HG03520 (cell line): ENCODE data around the gene FAM13B.

Experiments
- ATAC-seq: cut with Tn5 transposase; IDR thresholded peaks from one replicate; pipeline ENCODE4 v1.9.1; 2021; ENCODE audit warnings: mild to moderate bottlenecking, moderate library complexity; ENCODE audit not compliant: unreplicated experiment

FAM13B gene

DNA sequence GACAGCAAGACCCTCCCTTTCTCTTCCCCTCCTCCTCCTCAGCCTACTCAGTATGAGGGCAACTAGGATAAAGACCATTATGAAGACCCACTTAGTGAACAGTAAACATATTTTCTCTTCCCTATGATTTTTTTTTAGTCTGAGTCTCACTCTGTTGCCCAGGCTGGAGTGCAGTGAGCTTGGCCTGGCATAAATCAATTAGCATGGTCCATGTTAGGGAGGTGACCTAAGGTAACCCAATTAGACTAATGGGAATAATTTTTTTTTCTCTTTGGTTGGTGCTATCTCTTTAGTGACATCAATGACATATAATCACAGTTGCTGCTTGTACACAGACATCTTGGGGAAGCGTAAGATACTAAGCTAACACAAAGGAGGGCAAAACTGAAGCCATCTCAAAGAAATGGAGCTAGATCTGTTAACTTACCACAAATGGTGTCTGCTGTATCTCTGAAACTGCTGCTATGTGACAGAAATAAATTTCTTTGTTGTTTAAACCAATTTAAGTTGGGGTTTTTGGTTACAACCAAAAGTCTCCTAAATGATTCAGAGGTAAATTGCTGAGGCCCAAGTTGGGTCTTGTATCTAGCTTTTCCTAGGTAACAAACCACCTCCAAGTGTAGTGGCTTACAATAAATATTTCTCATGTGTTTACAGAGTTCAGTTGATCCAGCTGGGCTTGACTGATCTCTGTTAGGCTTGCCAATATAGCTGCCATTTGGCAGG lies 130.3 kb downstream of the FAM13B start:
- no peak for ATAC-seq

DNA sequence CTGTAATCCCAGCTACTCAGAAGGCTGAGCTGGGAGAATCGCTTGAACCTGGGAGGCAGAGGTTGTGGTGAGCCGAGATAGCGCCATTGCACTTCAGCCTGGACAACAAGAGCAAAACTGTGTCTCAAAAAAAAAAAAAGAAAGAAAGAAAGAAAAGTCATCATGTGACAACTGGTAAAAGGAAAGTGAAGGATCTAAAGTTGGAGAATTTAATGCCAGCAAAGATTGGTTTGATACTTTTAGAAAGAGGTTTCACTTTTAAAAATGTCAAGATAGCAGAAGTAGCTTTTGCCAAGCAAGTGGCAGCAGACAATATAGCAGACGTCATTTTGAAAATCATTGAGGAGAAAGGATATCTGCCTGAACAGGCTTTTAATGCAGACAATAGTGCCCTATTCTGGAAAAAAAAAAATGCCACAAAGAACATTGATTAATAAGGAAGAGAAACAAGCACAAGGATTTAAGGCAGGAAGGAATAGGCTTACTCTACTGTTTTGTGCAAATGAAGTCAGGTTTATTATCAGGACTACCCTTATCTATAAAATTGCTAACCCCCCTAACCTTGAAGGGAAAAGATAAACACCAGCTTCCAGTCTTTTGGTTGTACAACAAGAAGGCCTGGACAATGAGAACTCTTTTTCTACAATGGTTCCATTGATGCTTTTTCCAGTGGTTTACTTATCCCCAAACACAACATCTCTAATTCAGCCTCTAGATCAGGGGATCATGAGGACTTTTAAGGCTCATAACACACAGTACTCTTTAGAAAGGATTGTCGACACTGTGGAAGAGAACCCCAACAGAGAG lies 131.7 kb downstream of the FAM13B start:
- no peak for ATAC-seq

DNA sequence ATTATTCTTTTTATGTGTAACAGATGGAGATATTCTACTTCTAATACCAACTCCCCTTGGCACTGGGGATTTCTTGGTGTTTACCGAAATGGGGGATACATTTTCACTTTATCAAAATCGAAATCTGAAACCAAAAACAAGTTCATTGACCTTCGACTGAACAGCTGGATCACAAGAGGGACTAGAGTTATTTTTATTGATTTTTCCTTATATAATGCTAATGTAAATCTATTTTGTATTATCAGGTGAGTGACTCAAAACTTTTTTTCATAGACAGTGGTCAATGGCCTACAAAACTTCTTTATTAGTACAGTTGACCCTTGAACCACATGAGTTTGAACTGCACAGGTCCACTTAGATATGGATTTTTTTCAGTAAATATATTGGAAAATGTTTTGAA lies 133.4 kb downstream of the FAM13B start:
- ATAC-seq: no peak

DNA sequence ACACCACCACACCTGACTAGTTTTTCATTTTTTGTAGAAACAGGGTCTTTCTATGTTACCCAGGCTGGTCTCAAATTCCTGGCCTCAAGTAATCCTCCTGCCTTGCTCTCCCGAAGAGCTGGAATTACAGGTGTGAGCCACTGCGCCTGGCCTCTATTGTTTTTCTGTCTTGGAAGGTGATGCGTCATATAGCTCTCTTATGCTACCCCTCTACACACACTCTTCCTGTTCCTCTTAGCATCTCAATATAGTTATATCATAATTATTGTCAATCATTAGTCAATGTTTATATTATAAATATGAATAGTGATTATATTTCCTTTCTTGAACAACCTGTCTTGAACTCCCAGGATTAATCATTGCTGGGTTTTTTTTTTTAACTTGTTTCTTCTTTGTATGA lies 136.3 kb downstream of the FAM13B start:
- no peak for ATAC-seq

DNA sequence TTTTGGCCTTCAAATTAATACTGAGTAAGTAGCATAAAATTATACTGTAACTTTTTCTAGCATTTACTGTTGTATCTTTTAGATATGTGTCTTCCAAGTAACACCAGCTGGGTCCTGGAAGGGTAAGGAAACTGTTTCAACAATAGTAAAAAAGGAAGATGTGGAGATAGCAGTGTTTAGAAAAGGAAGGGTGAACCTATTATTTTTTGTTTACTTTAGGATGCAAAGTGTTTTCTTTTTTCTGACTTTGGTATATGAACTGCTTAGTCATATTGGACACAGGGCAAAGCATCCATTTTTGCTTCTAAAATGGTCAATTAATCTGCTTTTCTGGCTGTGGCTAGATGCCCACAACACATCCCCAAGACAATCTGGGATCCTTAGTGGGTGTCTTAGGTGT lies 138.3 kb downstream of the FAM13B start:
- no peak for ATAC-seq

DNA sequence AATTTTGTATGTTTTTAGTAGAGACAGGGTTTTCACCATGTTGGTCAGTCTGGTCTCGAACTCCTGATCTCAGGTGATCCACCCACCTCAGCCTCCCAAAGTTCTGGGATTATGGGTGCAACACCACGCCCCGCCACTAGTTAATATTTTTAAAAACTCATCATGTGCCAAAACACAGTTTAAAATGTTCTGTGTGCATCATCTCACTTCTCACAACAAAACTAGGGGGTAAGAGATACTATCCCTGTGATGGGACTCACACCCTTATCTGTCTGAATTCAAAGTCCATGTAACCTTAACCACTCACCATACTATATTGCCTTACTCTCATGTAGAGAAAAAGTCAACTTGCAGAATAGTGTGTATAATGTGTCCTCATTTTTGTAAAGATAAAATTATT lies 141.0 kb downstream of the FAM13B start:
- no peak for ATAC-seq

DNA sequence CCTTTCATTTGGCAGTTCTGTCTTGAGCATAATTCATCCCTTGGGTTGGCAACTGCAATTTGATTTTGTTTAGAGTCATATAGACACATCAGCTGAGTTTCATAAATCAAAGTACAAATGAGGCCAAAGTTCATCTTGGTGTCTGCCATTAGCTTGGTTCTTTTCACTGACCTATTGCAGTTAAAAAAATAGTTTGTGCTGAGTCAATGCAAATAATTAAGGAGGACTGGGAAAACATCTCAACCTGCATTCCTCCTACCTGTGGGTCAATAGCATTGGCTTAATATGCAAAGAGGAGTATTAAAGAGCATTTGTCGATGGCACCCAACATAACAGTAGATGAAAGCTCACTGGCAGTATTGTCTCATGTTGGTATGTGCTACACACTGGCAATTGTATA lies 142.0 kb downstream of the FAM13B start:
- no peak for ATAC-seq

DNA sequence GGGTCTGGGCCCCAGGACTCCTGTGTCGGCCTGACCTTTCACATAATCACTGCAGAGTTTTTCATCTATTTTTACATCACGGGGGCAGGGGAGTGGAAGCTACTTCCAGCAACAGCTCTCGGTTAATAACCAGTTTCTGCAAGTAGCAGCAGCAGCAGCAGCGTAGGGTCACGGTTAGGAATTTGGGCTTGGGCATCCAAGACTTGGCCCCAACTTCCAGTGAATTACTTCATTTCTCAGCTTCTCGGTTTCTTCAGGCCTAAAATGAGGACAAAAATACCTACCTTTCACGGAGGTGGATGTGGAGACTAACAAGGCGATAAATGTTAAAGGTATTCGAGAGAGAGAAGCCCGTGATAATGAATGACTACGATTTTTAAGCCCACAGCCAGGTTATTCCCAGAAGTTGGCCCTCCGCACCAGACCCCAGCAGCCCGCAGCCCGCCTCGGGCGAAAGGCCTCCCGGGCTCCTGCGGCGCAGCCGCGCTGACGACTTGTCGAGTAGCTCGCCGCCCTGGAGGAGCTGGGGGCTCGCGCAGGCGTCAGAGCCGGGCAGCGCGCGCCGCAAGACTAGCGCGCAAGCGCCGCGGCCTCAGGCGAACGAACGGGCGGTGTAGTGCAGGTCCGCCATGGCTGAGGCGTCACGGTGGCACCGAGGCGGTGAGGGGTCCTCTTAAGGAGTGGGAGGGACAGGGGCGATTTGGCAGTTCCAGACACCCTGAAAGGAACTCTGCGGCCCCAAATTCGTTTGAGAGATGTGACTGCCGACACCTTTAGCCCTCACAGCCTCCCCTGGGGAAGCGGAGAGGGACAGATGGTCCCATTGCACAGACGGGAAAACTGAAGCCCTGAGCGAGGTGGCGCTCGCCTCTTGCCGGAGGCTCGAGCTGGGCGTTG lies 143.8 kb downstream of the FAM13B start, which contains the start of gene PKD2L2:
Gene PKD2L2, plus strand, starts transcription at position 595 of the 897 bp plus-strand sequence. Its CDS starts 35 bp downstream, at position 630.
- ATAC-seq: peak; percentile 91

DNA sequence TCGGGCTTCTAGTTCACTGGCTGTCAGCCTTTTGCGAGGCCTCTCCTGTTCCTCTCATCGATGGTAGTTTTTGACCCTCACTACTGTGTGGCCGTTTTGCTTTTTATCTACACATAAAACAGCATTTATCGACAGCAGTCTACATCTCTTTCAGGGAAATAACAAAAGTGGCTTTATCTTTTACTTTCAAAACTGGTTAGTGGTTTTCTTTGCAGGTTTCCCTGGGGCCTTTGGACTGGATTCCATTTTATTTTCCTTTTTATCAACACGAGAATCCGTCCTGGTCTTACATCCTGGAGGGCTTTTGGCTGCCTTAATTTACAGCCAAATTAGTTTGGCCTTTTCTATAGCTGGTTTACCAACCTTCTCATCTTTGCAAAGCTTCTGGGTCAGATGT lies 144.4 kb downstream of the FAM13B start:
- ATAC-seq: no peak
